ENCODE data around the gene MTMR3.

DNA sequence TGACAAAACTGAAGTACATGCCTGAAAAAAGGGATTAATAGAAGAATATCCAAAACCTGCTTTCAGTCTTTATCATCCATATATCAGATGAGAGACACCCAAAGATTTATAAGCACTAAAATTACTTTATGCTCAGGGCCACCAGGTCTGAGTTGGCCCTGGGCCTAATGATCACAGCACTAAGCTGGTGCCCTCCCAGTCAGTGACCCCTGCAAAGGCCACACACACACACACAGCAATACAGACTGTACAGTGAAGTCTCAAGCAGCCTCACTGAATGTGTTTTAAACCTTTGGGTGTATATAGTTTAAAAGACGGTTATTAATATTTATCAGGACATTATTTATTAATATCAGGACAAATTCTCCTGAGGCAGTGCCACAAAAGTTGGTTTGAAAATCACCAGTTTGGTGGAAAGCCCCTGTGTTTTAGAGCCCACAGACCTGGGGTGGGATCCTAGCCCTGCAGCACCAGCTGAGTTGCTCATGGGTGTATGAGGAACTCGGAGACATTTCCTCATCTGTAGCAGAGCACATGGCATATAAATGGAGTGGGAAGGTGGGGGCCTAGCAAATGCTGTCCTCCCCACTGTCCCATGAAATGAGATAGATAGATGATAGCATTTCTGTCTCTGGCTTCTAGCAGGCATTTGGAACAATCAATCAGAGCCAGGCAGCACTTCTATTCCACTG is 148.9 kb downstream of the MTMR3 start:
- TF ChIP-seq, protein P1, sequence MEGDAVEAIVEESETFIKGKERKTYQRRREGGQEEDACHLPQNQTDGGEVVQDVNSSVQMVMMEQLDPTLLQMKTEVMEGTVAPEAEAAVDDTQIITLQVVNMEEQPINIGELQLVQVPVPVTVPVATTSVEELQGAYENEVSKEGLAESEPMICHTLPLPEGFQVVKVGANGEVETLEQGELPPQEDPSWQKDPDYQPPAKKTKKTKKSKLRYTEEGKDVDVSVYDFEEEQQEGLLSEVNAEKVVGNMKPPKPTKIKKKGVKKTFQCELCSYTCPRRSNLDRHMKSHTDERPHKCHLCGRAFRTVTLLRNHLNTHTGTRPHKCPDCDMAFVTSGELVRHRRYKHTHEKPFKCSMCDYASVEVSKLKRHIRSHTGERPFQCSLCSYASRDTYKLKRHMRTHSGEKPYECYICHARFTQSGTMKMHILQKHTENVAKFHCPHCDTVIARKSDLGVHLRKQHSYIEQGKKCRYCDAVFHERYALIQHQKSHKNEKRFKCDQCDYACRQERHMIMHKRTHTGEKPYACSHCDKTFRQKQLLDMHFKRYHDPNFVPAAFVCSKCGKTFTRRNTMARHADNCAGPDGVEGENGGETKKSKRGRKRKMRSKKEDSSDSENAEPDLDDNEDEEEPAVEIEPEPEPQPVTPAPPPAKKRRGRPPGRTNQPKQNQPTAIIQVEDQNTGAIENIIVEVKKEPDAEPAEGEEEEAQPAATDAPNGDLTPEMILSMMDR (IDR thresholded peaks at IDR 0.05 in 4 of 5, conservative IDR thresholded peaks at IDR 0.05 in 1 of 5), result no peak
- TF ChIP-seq POLR2A (IDR thresholded peaks at IDR 0.05), result no peak

Data from gastrocnemius medialis (tissue), 4 donors.